OCI-LY7 (cell line): Measurements from ENCODE around the gene EGFR. TPM values are rescaled to one million over a fixed set of nuclear protein-coding genes. Genes with fewer than 3 reads are reported as not detected.

Experiments used
- BruUV-seq: library from RNA; stranded (reverse); fragments of 400-500 nt; replicated peaks from 2 replicates; lab custom pipeline; 2021; lab: Mats Ljungman, UMichigan
- CTCF ChIA-PET: fragments of 300-600 bp; sonication (Branson Sonifier 250); formaldehyde crosslinking; loops from one replicate; lab custom pipeline; 2022; ENCODE audit warnings: antibody characterized with exemption; ENCODE audit not compliant: unreplicated experiment; lab: Charles Lee
- POLR2A ChIA-PET: fragments of 300-600 bp; sonication (Branson Sonifier 250); formaldehyde crosslinking; loops from one replicate; lab custom pipeline; 2022; ENCODE audit warnings: antibody characterized with exemption; lab: Charles Lee
- DNase-seq: peaks from one replicate; pipeline ENCODE4 v3.0.0-alpha.2; 2015; ENCODE audit warnings: low spot score
- H2AFZ ChIP-seq: fragments of 200-600 bp; sonication (generic), shearing (Covaris generic); 2 replicates; pipeline ENCODE4 v1.6.1; 2014; ENCODE audit warnings: mild to moderate bottlenecking, antibody characterized with exemption, low read length, moderate library complexity
- H3K27ac ChIP-seq: fragments of 200-600 bp; sonication (generic); 2 replicates; pipeline ENCODE4 v1.5.1; 2014; ENCODE audit warnings: mixed run types, low read depth, mild to moderate bottlenecking, moderate library complexity, low read length, inconsistent platforms; ENCODE audit not compliant: poor library complexity, severe bottlenecking
- H3K36me3 ChIP-seq: fragments of 200-600 bp; sonication (generic); 2 replicates; pipeline ENCODE4 v1.6.1; 2014; ENCODE audit warnings: mild to moderate bottlenecking, antibody characterized with exemption, low read length, moderate library complexity, mixed read lengths; ENCODE audit not compliant: insufficient read depth
- H3K4me1 ChIP-seq: fragments of 200-600 bp; sonication (generic); 2 replicates; pipeline ENCODE4 v1.5.1; 2014; ENCODE audit warnings: mild to moderate bottlenecking, low read length; ENCODE audit not compliant: insufficient read depth, poor library complexity, severe bottlenecking
- H3K4me2 ChIP-seq: fragments of 200-600 bp; sonication (generic); 2 replicates; pipeline ENCODE4 v1.6.1; 2014; ENCODE audit warnings: mild to moderate bottlenecking, low read length
- H3K4me3 ChIP-seq: fragments of 200-600 bp; sonication (generic); 2 replicates; pipeline ENCODE4 v1.5.1; 2014; ENCODE audit warnings: mild to moderate bottlenecking, low read depth, low read length; ENCODE audit not compliant: poor library complexity, severe bottlenecking
- H3K79me2 ChIP-seq: fragments of 200-600 bp; sonication (generic); 2 replicates; pipeline ENCODE4 v1.6.1; 2016; ENCODE audit warnings: low read depth, mild to moderate bottlenecking, low read length, moderate library complexity, mixed read lengths; ENCODE audit not compliant: insufficient read depth
- H3K9me2 ChIP-seq: fragments of 200-600 bp; sonication (generic); 2 replicates; pipeline ENCODE4 v1.6.1; 2016; ENCODE audit warnings: mild to moderate bottlenecking, low read length, mixed read lengths; ENCODE audit not compliant: insufficient read depth
- H3K9me3 ChIP-seq: fragments of 200-600 bp; sonication (generic); 2 replicates; pipeline ENCODE4 v1.6.1; 2014; ENCODE audit warnings: mild to moderate bottlenecking, mixed run types, low read length, mixed read lengths
- H4K20me1 ChIP-seq: fragments of 200-600 bp; sonication (generic); 2 replicates; pipeline ENCODE4 v1.6.1; 2014; ENCODE audit warnings: mild to moderate bottlenecking, antibody characterized with exemption, low read length, moderate library complexity, mixed read lengths; ENCODE audit not compliant: insufficient read depth
- EZH2phosphoT487 ChIP-seq: fragments of 200-600 bp; sonication (generic); IDR thresholded peaks from 2 replicates; pipeline ENCODE4 v1.6.1; 2018; ENCODE audit warnings: low read depth, borderline replicate concordance, mild to moderate bottlenecking, mixed run types, antibody characterized with exemption, low read length, moderate library complexity, mixed read lengths
- intact Hi-C: fragments of 100-400 bp; cut with micrococcal nuclease; formaldehyde crosslinking; loops from one replicate; pipeline ENCODE4 v1.10.0; 2022; ENCODE audit not compliant: unreplicated experiment
- total RNA-seq, 2 experiments: library from RNA; depleted of rRNA in 1 of 2; stranded (reverse); fragments of >200 nt in 1 of 2; shearing (Covaris generic) in 1 of 2; gene quantifications; 2 replicates each; pipeline ENCODE4 v1.2.3, GENCODE V29; 2014 to 2022
- TF ChIP-seq, protein P1 (sequence below): fragments of 200-600 bp; sonication (generic); conservative IDR thresholded peaks from 2 replicates; pipeline ENCODE4 v1.5.1; 2014; ENCODE audit warnings: mild to moderate bottlenecking, antibody characterized with exemption, low read length, moderate library complexity, mixed read lengths

EGFR gene
- total RNA-seq, 2 experiments from 2014 or later, result 0.27 TPM; not detected in 1

DNA sequence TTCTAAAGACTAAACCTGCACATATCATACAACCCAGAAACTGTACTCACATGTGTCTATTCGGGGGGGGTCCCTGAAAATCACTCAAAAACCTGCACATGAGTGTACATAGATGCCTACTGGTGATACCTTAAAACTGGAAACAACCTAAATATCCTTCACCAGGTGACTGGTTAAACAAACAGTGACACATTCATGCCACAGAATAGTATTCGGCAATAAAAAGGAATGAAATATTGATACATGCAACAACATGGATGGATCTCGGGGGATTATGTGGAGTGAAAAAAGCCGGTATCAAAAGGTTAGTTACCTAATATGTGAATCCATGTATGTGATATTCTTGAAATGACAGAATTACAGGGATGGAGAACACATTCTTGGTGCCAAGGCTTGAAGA is 32.1 kb upstream of the EGFR start:
- Histone ChIP-seq H3K4me1 (no peaks in the 10 kb centered on the region), H2AFZ (no peak overlapping the region), H3K9me3 (no peaks in the 10 kb centered on the region), H3K79me2 (no peaks in the 10 kb centered on the region), H3K36me3 (no peaks in the 10 kb centered on the region), H3K9me2 (no peaks in the 10 kb centered on the region), H3K4me2 (no peak overlapping the region), H4K20me1 (no peaks in the 10 kb centered on the region), H3K4me3 (no peak overlapping the region), H3K27ac (no peak overlapping the region)
- intact Hi-C loops, result no loop called here
- CTCF ChIA-PET, result no interaction called here
- DNase-seq, result no peak
- BruUV-seq, result no TSS peak
- POLR2A ChIA-PET, result no interaction called here
- no peak for TF ChIP-seq EZH2phosphoT487
- TF ChIP-seq, protein P1, sequence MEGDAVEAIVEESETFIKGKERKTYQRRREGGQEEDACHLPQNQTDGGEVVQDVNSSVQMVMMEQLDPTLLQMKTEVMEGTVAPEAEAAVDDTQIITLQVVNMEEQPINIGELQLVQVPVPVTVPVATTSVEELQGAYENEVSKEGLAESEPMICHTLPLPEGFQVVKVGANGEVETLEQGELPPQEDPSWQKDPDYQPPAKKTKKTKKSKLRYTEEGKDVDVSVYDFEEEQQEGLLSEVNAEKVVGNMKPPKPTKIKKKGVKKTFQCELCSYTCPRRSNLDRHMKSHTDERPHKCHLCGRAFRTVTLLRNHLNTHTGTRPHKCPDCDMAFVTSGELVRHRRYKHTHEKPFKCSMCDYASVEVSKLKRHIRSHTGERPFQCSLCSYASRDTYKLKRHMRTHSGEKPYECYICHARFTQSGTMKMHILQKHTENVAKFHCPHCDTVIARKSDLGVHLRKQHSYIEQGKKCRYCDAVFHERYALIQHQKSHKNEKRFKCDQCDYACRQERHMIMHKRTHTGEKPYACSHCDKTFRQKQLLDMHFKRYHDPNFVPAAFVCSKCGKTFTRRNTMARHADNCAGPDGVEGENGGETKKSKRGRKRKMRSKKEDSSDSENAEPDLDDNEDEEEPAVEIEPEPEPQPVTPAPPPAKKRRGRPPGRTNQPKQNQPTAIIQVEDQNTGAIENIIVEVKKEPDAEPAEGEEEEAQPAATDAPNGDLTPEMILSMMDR, result no peak

DNA sequence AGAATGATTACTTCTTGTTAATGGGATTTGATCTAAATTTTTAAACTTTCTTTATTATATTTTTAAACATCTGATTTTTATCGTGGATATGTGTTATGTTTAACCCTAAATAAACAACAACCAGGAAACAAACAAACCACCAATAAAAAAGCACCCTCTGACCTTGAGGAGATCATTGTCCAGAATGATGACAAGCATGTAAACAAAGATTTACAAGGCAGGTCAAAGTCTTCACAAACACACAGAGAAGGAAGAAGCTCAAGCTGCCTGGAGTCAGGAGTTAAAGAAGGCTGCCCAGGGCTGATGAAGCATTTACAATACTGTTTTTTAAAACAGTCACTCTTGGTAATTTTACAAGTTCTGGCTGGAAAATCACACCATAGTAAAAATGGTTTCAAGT is 31.0 kb upstream of the EGFR start:
- Histone ChIP-seq H4K20me1 (no peaks in the 10 kb centered on the region), H2AFZ (no peak overlapping the region), H3K27ac (no peak overlapping the region), H3K9me2 (no peaks in the 10 kb centered on the region), H3K4me1 (no peaks in the 10 kb centered on the region), H3K79me2 (no peaks in the 10 kb centered on the region), H3K4me2 (no peak overlapping the region), H3K4me3 (no peak overlapping the region), H3K36me3 (no peaks in the 10 kb centered on the region), H3K9me3 (no peaks in the 10 kb centered on the region)
- no peak for DNase-seq
- BruUV-seq, result no TSS peak
- TF ChIP-seq EZH2phosphoT487, result no peak
- TF ChIP-seq, protein P1, result no peak
- intact Hi-C loops, result no loop called here
- ChIA-PET CTCF (no interaction called here), POLR2A (no interaction called here)

DNA sequence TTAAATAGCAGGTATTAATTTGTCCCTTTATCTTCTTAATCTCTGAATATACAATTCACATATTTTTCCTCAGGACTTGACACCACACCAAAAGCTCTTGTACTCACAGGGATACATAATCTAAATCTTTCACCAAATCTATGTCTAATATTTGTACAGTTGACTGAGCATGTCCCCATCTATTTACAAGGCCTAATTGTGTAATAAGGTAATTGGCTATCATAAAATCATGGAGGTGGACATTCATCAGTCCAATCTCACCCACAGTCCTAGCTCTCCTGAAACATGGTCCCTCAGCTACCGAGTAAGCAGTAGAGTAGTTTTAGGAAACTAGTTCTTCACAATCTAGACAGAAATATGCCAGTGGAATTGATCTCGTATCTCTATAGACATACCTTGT is 30.3 kb upstream of the EGFR start:
- ChIA-PET POLR2A (no interaction called here), CTCF (no interaction called here)
- no TSS peak for BruUV-seq
- Histone ChIP-seq H3K4me3 (no peak overlapping the region), H4K20me1 (no peaks in the 10 kb centered on the region), H3K9me3 (no peaks in the 10 kb centered on the region), H2AFZ (no peak overlapping the region), H3K4me1 (no peaks in the 10 kb centered on the region), H3K9me2 (no peaks in the 10 kb centered on the region), H3K36me3 (no peaks in the 10 kb centered on the region), H3K79me2 (no peaks in the 10 kb centered on the region), H3K4me2 (no peak overlapping the region), H3K27ac (no peak overlapping the region)
- TF ChIP-seq EZH2phosphoT487, result no peak
- TF ChIP-seq, protein P1, result no peak
- intact Hi-C loops, result no loop called here
- DNase-seq, result no peak
